Activated T-cell treated with anti-CD3 and anti-CD28 coated beads, Interleukin-2, amount 50 U/mL, for 72 hours (primary cell): ENCODE data around the gene VPS9D1. TPM values are rescaled to one million over a fixed set of nuclear protein-coding genes. Genes with fewer than 3 reads are reported as not detected.
"Not testable (repeated sequence)": the region's sequence is repeated elsewhere in the genome, so short reads cannot be mapped to it uniquely, and the experiment has no call there.

Source experiments
- ATAC-seq, 2 donors: fragments of 150-1000 bp; cut with Tn5 transposase; replicated peaks in 1 of 2; 2 replicates each; pipeline ENCODE4 v1.10.0; 2021; ENCODE audit warnings: moderate library complexity in 2 of 2, mild to moderate bottlenecking in 1 of 2
- DNase-seq, 2 donors: peaks; one replicate each; pipeline ENCODE4 v3.0.0; 2021 to 2022; ENCODE audit warnings: mixed read lengths in 1 of 2
- H3K27ac Mint-ChIP-seq: one replicate; pipeline ENCODE4 v1.8.0; 2022; ENCODE audit warnings: mild to moderate bottlenecking, moderate library complexity, mixed read lengths
- H3K27me3 Mint-ChIP-seq: one replicate; pipeline ENCODE4 v1.8.0; 2022; ENCODE audit warnings: low read depth, mixed read lengths
- H3K36me3 Mint-ChIP-seq, 2 donors: one replicate each; pipeline ENCODE4 v1.8.0; 2022; ENCODE audit warnings: mixed read lengths in 2 of 2, mild to moderate bottlenecking in 1 of 2; ENCODE audit not compliant: insufficient read depth in 2 of 2
- H3K4me1 Mint-ChIP-seq: one replicate; pipeline ENCODE4 v1.8.0; 2022; ENCODE audit warnings: low read depth, mixed read lengths
- H3K4me3 Mint-ChIP-seq, 2 donors: one replicate each; pipeline ENCODE4 v1.8.0; 2022; ENCODE audit warnings: mild to moderate bottlenecking in 2 of 2, mixed read lengths in 2 of 2, moderate library complexity in 2 of 2
- H3K9me3 Mint-ChIP-seq, 2 donors: one replicate each; pipeline ENCODE4 v1.8.0; 2022; ENCODE audit warnings: mixed read lengths in 2 of 2
- total RNA-seq, 2 donors: library from RNA; stranded (reverse); gene quantifications; one replicate each; pipeline ENCODE4 v1.2.3, GENCODE V29; 2022

VPS9D1 gene
- total RNA-seq, 2 donors from 2014 or later, result 4.7 to 6.5 TPM

DNA sequence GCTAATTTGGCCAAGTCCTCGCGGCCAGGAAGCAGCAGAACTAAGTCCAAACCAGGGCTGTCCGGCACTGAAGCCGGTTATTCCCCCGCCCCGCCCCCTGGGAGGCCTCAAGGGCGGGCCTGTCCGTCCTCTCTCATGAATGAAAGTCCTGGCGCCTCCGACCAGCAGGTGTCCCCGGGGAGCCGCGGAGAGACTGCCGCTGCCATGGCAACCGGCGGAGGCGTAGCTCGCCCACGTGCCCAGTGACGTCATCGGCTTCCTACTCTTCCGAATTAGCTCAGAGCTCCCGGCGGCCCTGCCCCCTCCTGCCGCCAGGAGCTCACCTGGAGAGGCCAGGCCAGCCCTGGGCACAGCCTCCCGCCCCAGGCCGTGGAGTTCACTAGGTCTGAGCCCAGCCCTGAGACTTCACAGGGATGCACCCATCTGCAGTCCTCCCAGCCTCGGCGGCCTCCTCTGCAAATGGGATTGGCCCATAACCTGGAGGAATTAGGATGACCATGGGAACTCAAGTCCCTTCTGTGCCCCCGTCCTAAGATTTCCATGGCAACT lies 20.5 kb downstream of the VPS9D1 start:
- H3K9me3 Mint-ChIP-seq, result no peaks in the 10 kb centered on the region
- peak overlapping the region; percentile 84 to 85 for H3K4me3 Mint-ChIP-seq
- ATAC-seq (peak; percentile 31 to 38), DNase-seq (peak; percentile 97)
- no peaks in the 10 kb centered on the region for H3K27me3 Mint-ChIP-seq
- H3K27ac Mint-ChIP-seq, result no peak overlapping the region
- H3K36me3 Mint-ChIP-seq, result no peaks in the 10 kb centered on the region
- H3K4me1 Mint-ChIP-seq, result peaks cover 21% of the 10 kb centered on the region

DNA sequence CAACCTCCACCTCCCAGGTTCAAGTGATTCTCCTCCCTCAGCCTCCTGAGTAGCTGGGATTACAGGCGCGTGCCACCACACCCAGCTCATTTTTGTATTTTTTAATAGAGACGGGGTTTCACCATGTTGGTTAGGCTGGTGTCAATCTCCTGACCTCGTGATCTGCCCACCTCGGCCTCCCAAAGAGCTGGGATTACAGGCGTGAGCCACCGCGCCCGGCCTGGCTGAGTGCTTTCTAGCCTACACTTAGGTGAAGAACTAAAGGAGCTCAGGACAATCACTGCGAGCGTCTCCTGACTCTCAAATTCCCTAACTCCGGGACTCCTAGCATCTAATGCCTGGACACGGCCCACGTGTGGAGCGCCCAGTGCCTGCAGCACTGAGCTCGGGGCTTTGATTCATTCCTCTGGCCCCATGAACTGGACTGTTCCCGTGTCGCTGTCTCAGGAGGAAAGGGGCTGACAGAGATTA lies 21.0 kb downstream of the VPS9D1 start:
- peaks cover 21% of the 10 kb centered on the region for H3K4me1 Mint-ChIP-seq
- not testable (repeated sequence) for H3K36me3 Mint-ChIP-seq, DNase-seq, H3K27me3 Mint-ChIP-seq, H3K9me3 Mint-ChIP-seq, H3K27ac Mint-ChIP-seq, ATAC-seq
- H3K4me3 Mint-ChIP-seq, result peak overlapping the region; percentile 84 to 85

DNA sequence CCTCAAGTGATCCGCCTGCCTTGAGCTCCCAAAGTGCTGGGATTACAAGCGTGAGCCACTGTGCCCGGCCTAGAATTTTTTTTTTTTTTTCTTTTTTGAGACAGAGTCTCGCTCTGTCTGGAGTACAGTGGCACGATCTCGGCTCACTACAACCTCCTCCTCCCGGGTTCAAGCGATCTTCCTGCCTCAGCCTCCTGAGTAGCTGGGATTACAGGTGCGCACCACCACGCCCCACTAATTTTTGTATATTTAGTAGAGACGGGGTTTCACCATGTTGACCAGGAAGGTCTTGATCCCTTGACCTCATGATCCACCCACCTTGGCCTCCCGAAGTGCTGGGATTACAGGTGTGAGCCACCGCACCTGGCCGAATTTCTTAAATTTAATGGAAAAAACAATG lies 22.0 kb downstream of the VPS9D1 start:
- not testable (repeated sequence) for DNase-seq, H3K27me3 Mint-ChIP-seq, H3K4me3 Mint-ChIP-seq, H3K36me3 Mint-ChIP-seq, H3K27ac Mint-ChIP-seq, ATAC-seq, H3K9me3 Mint-ChIP-seq
- peaks cover 21% of the 10 kb centered on the region for H3K4me1 Mint-ChIP-seq

DNA sequence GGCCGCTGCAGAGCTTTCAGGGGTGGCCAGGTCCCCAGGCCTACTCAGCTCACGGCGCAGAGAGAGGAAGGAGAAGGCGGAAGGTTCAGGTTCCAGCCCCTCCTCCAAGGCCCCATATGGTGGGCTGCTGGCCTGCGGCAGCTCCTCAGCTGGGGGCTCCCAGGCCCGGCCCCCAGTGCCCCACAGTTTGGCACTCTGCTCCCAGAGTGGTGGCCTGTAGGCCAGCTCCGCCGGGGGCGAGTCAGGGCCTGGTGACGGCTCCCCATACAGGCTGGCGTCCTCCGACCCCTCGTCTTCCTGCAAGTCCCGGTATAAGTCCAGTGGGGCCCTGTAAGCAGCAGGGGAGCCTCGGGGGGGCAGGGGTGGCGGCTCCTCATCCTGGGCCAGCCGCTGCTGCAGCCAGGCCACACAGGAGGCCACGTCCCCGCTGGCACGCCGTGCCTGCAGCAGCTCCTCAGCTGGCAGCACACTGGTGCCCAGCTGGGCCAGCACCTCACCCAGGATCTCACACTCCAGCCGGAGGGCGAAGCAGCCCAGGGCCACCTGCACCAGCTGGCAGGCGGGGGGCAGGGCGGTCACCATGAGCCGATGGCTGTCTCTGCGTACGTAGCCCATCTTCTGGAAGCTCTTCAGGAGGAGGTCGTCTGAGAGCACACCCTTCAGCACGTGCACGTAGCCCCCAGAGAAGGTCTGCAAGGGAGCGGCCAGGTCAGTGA lies 22.9 kb downstream of the VPS9D1 start:
- Mint-ChIP-seq H3K9me3 (no peaks in the 10 kb centered on the region), H3K4me1 (peaks cover 21% of the 10 kb centered on the region), H3K4me3 (no peak overlapping the region), H3K36me3 (peaks cover 0 to 2% of the 10 kb centered on the region in 2 donors), H3K27me3 (no peaks in the 10 kb centered on the region), H3K27ac (no peak overlapping the region)
- DNase-seq (no peak), ATAC-seq (no peak)

DNA sequence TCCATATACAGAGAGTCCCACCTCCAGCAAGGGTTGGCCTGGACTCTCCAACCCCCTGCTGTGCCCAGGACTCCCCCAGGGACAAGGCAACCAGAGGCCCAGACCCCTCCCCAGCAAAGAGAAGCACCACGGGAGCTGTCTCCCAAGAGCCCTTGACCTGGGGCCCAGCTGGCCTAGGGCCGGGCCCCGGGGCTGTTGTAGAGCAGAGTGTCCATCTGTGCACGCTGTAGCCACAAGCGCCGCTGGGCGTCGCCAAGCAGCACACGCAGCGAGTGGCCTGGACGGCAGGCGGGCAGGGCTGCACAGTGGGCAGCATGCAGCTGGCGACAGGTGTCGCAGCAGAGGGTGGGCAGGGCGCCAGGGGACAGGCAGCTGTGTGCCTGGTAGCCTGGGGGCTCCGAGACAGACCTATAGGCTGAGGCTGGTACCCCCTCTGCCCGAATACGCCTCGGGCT lies 23.5 kb downstream of the VPS9D1 start:
- H3K36me3 Mint-ChIP-seq, result peaks cover 0 to 2% of the 10 kb centered on the region in 2 donors
- DNase-seq, result no peak
- no peaks in the 10 kb centered on the region for H3K9me3 Mint-ChIP-seq
- no peak overlapping the region for H3K27ac Mint-ChIP-seq
- peaks cover 16% of the 10 kb centered on the region for H3K4me1 Mint-ChIP-seq
- no peaks in the 10 kb centered on the region for H3K27me3 Mint-ChIP-seq
- H3K4me3 Mint-ChIP-seq, result no peak overlapping the region
- no peak for ATAC-seq

DNA sequence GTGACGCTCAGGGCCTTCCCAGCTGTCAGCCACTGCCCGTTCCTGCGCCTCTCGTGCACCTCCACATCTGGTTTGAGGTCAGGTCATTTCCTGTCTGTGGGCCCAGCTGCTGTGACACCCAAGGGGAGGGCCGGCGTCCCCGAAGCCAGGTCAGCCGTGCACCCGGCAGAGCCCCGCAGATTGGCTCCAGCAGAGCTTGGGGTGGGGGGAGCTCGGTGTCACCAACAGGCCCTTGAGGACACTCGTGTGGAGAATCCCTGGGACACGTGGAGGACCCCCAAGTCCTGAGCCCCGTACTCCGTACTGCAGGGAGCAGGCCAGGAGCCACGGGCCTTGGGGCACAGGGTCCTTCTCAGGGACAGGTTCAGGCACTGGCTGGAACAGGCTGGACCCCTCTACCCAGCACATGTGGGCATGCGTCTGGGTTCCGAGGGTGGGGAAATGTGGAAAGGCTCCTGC lies 24.0 kb downstream of the VPS9D1 start:
- Mint-ChIP-seq H3K27ac (no peak overlapping the region), H3K4me1 (peaks cover 14% of the 10 kb centered on the region), H3K27me3 (no peaks in the 10 kb centered on the region), H3K9me3 (no peaks in the 10 kb centered on the region), H3K4me3 (no peak overlapping the region), H3K36me3 (peaks cover 0 to 2% of the 10 kb centered on the region in 2 donors)
- no peak for ATAC-seq
- DNase-seq, result peak; percentile 42 to 44

DNA sequence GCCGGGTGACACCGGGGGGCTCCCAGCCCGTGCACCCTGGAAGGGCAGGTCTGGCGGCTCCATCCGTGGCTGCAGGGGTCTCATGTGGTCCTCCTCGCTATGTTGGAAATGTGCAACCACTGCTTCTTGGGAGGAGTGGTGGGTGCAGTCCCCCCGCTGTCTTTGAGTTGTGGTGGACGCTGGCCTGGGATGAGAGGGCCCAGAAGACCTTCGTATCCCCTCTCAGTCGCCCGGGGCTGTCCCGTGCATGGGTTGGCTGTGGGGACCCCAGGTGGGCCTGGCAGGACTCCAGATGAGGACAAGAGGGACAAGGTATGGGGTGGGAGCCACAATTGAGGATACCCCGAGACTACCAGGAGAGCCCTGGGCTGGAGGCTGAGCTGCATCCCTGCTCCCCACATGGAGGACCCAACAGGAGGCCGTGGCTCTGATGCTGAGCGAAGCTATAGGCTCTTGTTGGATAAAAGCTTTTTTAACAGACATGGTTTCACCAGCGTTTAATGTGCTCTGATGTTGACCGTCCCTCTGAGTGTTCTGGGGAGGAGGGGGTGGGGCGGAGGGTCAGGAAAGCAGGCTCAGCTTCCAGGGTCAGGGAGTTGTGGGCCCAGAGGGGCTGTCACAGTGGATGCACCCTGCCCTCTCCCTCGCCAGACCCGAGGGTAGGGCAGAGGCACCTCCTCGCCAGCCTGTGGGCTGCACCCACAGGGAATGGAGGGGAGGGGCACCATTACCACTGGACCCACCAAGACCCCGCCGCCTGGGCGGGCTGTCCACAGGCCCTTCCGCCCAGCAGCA lies 24.6 kb downstream of the VPS9D1 start:
- H3K36me3 Mint-ChIP-seq, result peaks cover 0 to 2% of the 10 kb centered on the region in 2 donors
- DNase-seq (no peak), ATAC-seq (no peak)
- H3K9me3 Mint-ChIP-seq, result no peaks in the 10 kb centered on the region
- H3K27me3 Mint-ChIP-seq, result no peaks in the 10 kb centered on the region
- peaks cover 14% of the 10 kb centered on the region for H3K4me1 Mint-ChIP-seq
- no peak overlapping the region for H3K4me3 Mint-ChIP-seq
- H3K27ac Mint-ChIP-seq, result no peak overlapping the region

DNA sequence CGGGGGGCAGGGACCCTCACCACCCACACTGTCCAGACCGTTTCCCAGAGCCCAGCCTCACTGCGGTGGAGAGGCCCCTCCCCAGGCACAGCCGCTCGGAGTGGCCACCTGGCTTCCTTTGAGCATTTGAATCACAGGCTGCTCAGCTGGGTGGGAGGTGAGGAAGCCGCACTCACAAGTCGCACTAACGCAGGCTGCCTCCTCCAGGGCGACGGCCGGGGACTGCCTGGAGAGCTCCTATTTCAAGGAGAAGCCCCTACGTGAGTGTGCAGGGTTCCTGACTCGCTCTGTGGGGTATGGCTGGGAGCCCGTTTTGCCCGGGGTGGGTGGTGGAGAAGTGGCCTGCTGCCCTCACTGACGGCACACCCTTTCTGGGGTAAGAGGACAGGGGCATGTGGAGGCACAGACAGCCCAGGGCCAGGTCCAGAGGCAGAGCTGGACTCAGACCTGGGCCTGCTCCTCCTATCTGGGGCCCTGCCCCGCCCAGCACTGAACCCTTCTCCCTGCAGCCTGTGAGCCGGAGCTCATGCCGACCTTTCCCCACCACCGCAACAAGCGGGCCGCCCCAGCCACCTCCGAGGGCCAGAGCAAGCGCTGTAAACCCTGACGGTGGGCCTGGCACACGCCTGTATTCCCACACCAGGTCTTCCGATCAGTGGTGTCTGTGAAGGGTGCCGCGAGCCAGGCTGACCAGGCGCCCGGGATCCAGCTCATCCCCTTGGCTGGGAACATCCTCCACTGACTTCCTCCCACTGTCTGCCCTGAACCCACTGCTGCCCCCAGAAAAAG lies 25.4 kb downstream of the VPS9D1 start:
- DNase-seq (no peak), ATAC-seq (no peak)
- H3K4me1 Mint-ChIP-seq, result peaks cover 14% of the 10 kb centered on the region
- peaks cover 0 to 4% of the 10 kb centered on the region in 2 donors for H3K36me3 Mint-ChIP-seq
- H3K9me3 Mint-ChIP-seq, result no peaks in the 10 kb centered on the region
- no peak overlapping the region for H3K27ac Mint-ChIP-seq
- H3K27me3 Mint-ChIP-seq, result no peaks in the 10 kb centered on the region
- no peak overlapping the region for H3K4me3 Mint-ChIP-seq

DNA sequence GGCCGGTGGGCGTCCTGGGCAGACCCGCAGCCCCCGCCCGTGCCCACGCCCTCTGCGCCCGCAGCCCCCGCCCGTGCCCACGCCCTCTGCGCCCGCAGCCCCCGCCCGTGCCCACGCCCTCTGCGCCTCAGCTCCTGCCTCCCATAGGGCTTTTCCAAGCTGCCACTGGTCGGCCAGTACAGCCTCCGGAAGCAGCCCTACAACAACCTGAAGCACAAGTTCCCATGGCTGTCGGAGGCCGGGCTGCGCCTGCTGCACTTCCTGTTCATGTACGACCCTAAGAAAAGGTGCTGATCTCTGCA lies 26.0 kb downstream of the VPS9D1 start:
- not testable (repeated sequence) for H3K27me3 Mint-ChIP-seq, DNase-seq, H3K9me3 Mint-ChIP-seq, H3K4me3 Mint-ChIP-seq, H3K36me3 Mint-ChIP-seq, H3K27ac Mint-ChIP-seq, ATAC-seq
- peaks cover 10% of the 10 kb centered on the region for H3K4me1 Mint-ChIP-seq

DNA sequence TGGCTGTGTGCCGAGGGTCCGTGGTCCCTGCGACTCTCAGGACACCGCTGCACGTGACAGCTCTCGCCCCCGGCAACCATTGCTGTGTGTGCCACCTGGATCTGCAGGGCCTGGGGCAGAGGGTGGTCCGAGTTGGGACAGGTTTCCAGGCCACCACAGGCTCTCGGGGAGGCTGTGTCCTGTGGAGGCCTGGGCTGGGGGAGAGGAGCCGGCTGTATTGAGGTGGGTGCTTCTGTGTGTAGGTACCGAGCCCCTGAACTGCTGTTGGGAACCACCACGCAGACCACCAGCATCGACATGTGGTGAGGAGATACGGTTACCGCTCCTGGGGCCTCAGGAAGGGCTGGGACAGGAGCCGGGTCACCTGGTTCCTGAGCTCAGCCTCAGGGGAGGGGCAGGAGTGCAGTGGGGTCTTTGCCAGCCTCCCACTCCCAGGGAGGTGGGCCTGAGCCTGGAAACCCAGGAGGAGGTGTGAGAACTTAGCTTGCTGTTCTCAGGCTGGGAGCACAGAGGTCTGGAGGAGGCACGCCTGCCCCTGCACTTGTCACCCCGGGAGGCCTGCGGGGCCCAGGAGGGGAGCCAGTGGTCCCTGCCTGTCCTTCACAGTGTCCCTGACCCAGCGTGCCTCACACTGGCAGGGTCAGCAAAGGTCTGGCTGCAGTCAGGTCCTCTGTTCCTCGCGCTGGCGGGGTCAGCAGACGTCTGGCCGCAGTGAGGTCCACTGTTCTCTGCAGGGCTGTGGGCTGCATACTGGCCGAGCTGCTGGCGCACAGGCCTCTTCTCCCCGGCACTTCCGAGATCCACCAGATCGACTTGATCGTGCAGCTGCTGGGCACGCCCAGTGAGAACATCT lies 26.5 kb downstream of the VPS9D1 start:
- no peak for DNase-seq
- peaks cover 3 to 4% of the 10 kb centered on the region in 2 donors for H3K36me3 Mint-ChIP-seq
- ATAC-seq, result no peak
- H3K27me3 Mint-ChIP-seq, result no peaks in the 10 kb centered on the region
- no peak overlapping the region for H3K27ac Mint-ChIP-seq
- H3K4me1 Mint-ChIP-seq, result peaks cover 10% of the 10 kb centered on the region
- H3K4me3 Mint-ChIP-seq, result no peak overlapping the region
- no peaks in the 10 kb centered on the region for H3K9me3 Mint-ChIP-seq

DNA sequence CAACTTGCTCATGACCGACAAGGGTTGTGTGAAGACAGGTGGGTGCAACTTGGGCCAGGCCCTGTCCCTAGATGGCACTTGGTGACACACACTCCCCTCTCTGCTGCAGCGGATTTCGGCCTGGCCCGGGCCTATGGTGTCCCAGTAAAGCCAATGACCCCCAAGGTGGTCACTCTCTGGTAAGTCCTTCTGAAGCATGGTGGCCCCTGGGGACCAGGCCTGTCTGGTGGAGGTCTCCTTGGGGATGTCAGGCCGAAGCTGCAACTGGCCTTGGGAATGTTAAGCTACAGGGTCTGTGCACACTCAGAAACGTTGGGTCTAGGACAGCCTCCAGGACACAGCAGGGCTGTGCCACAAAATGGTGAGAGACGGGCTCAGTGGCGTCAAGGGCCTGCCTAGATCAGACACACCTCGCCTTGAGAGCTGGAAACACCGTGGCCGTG lies 27.4 kb downstream of the VPS9D1 start:
- Mint-ChIP-seq H3K9me3 (no peaks in the 10 kb centered on the region), H3K27me3 (no peaks in the 10 kb centered on the region), H3K4me3 (no peak overlapping the region), H3K36me3 (peaks cover 3 to 4% of the 10 kb centered on the region in 2 donors), H3K27ac (no peak overlapping the region), H3K4me1 (peaks cover 13% of the 10 kb centered on the region)
- DNase-seq (no peak), ATAC-seq (no peak)

DNA sequence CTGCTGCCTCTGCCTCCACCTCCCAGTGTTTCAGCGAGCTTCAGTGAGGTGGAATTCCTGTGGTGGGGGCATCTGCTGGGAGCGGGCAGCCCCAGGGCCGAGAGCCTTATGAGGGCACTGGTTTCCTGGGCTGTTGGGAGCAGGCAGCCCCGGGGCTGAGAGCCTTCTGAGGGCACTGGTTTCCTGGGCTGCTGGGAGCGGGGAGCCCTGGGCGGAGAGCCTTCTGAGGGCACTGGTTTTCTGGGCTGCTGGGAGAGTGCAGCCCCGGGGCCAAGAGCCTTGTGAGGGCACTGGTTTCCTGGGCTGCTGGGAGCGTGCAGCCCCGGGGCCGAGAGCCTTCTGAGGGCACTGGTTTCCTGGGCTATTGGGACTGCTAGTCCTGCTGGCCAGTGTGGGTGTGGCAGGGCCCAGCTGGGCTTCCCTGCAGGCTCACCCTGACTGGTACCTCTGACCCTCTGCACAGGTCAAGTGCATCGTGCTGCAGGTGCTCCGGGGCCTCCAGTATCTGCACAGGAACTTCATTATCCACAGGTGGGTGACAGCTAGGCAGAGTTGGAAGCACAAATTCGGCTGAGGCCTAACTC lies 28.6 kb downstream of the VPS9D1 start:
- Mint-ChIP-seq H3K4me3 (no peak overlapping the region), H3K36me3 (peaks cover 4% of the 10 kb centered on the region in 2 donors), H3K9me3 (no peaks in the 10 kb centered on the region), H3K27me3 (no peaks in the 10 kb centered on the region), H3K27ac (no peak overlapping the region), H3K4me1 (peaks cover 25% of the 10 kb centered on the region)
- ATAC-seq, result no peak
- no peak for DNase-seq
